NCI-H1436 (cell line): ENCODE results near the gene DUSP1.

Experiments
- DNase-seq: peaks from one replicate; lab custom pipeline; 2025; lab: John Stamatoyannopoulos, UW

The DUSP1 gene

DNA sequence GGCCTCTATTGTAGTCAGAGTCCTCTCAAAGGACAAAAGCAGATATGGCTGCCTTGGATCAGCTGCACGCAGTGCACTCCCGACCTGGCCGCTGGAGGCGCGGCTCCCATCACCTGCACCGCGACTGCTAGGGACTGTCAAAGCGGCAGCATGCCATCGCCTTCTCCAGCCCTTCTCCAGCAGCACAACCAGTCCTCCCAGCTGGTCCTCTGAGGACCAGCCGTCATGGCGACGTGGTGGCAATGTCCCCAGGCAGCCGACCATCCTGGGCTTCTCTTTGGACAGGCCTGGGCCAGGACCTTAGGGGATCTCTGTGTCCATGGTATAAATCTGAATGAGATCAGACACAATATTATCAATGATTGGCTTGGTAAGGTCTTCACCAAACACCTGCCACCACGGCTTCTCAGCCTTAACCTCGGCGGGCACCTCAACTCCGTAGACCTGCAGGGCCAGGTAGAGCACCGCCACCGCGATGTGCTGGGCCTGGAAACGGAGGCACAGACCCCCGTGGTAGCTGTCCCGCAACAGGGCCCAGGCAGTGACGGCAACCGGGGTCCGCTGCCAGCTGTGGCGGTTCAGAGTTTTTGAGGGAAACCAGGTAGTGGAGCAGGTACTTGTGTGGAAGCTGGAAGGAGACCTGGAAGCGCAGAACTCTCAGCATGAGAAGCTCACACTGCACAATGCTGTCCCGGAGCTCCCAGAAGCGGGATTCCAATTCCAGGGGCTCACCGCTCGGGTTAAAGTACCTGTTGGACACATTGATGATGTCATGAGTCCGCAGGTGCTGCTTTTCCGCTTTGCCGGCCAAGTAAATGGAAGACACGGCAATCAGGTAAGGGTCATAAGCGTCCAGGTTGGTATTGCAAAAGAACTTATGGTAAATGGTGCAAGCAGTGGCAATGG lies 8.5 kb downstream of the DUSP1 start:
- DNase-seq, result no peak

DNA sequence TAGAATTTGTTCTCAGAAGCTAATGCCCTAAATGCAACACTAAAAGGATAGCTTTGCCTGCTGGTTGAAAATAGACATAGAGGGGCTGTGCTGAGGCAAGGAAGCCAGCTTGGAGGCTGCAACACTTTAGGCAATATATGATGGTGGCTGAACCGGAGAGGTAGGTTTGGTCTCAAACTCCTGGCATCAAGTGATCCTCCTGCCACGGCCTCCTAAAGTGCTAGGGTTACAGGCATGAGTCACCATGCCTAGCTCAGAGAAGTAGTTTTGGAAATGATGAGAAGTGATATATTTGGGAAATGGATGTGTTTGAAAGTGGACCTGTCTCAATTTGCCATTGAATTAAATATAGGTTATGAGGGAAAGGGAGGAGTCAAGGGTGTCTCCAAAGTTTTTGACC lies 10.0 kb downstream of the DUSP1 start:
- DNase-seq, result no peak

GRCh38 chr5:172760136-172760535 lies 10.9 kb downstream of the DUSP1 start:
- no peak for DNase-seq

DNA sequence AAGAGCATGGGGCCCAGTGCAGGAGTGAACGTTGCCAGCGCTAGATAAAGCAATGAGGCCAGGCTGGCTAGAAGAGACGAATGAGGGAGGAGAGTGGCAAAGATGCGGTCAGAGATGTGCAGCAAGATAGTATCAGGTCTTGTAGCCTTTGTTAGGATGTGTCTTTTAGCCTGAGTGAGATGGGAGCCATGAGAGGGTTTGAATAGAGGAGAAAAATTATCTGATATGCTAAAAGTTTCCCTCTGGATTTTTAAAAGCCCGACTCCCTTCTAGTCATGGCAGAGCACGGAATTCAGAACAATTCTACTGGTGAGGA lies 12.2 kb downstream of the DUSP1 start:
- no peak for DNase-seq

DNA sequence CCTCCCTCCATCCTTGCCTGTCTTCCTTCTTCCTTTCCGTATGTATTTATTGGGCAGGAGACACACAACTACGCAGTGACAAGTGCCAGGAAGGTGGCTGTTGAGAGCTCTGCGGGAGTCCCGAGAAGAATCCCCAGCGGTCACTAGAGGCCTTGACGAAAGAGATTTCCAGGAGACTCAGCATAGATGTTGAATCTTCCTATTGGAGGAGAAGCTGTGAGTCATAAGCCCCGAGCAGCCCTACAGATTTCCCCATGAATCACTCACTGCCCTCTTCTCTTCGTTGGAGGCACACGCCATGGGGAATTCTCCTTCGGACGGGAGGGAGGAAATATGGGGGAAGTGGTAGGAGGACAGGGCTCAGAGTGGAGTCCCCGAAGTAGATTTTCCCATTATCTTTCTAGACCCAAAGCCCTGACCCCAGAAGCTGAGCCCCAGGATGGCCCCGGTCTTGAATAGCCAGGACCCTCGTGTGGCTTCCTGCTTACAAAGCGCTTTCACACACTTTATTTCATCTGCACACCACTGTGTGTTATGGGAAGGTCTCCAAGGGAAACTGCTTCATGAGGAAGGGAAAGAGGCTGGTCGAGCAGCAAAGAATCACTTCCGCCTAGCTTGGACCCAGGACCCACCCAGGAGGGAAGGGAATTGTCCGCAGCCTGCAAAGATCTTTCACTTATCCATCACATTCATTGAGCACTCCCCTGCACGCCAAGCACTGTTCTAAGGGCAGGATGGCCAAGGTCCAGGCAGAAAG lies 12.7 kb downstream of the DUSP1 start:
- DNase-seq, result no peak

GRCh38 chr5:172757394-172758010 lies 13.5 kb downstream of the DUSP1 start:
- DNase-seq, result no peak

DNA sequence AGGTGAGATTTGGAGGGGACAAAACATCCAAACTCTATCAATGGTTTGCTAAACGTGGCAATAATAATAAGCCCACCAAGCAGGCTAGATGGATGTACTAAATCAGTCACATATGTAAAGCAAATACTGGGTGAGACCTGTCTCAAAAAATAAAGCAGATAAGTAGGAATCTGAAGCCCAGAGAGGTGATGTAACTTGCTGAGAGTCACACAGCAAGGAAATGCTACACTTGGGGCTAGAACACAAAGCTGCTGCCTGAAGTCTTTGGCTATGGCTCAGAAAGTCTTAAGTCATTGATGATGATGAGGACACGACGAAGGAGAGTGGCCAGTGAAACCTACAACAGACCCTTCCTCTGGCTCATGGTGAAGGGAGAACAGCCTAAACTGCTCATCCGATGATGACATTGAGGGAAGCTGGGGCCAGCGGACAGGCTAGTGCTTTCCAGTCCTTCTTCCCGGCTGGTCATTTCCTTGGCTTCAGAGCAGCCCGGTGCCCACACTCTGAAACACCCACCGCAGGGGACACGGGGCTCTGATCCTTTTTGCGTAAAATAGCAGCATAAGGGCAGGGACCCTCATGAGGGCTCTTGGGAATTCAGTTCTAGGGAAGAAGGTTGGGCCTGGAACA lies 14.1 kb downstream of the DUSP1 start:
- DNase-seq, result no peak

GRCh38 chr5:172754596-172755356 lies 16.2 kb downstream of the DUSP1 start:
- no peak for DNase-seq

GRCh38 chr5:172753101-172753500 lies 17.9 kb downstream of the DUSP1 start:
- DNase-seq, result no peak

DNA sequence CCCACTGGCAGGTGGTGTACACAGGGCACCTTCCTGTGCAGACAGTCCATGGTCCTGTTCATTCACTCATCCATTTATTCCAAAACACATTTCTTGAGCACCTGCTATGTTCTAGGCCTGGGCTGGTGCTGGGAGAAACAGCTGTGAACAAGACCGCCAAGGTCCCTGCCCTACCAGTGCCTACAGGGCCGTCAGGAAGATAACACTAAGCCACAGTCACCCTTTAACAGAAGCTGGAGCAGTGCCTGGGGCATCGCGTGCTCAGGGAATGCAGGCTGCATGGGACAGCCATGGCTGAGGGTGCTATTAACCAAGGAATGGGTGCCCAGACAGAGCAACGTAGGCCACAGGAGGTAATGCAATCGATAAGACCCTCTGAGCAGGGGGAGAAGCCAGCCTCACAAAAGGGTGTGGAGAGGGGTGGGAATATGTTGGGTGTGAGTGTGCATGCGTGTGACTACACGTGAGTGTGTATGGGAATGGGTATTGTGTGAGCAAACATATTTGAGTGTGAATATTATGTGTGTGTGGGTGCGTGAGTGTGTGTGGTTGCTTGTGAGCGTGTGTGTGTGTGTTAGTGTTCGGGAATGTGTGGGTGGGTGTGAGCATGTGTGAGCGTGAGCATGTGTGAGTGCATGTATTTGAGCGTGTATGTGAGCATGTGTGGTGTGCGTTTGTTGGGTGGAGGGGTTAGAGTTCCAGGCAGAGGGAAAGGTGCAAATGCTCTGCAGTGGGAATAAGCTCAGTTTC lies 19.1 kb downstream of the DUSP1 start:
- DNase-seq, result no peak

DNA sequence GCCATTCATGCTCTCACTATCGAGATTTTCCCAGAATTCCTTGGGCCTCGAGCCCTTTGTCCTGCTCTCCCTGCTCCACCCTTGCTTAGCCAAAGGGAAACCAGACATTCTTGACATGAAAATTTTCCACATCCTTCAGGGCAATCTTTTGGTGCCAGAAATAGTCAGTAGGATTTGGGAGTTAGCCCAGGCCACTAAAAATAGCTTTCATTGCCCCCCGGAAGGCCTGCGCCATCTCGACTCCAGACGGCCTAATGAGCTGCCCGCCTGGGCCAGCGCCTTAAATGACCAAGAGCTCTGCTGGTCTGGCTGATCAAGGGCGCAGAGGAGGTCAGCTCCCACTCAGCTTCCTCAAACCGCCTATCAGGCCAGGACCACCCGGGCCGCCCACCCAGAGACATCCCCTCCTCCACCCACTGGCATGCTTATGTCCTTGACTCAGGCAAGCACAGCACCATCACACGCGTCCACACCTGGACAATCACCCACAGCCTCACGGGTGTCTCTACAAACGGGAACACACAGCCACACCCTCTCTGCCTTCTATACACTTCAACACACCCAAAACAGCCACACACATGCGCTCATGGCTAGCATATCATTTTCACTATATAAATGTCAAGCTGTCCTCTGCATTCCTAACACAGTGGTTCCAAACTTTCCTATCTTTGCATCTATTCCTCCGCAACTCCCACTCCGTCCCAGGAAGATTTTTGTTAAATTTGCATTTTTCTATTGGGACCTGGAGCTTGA lies 20.9 kb downstream of the DUSP1 start:
- DNase-seq, result no peak

DNA sequence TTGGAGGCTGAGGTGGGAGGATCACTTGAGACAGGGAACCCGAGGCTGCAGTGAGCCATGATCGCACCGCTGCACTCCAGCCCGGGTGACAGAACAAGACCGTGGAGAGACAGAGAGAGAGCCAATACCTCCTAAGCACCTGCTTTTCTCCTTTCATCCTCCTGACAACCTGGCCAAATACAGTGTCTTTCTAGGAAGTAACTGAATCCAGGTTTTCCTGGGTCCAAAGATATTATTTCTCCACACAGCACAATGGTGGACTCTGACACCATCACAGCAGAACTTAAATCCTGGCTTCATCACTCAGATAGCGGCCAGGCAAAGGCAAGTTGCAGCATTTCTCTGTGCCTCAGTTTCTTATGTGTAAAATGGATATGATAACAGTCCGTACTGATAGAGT lies 21.9 kb downstream of the DUSP1 start:
- no peak for DNase-seq

GRCh38 chr5:172748341-172748843 lies 22.6 kb downstream of the DUSP1 start:
- DNase-seq, result no peak

DNA sequence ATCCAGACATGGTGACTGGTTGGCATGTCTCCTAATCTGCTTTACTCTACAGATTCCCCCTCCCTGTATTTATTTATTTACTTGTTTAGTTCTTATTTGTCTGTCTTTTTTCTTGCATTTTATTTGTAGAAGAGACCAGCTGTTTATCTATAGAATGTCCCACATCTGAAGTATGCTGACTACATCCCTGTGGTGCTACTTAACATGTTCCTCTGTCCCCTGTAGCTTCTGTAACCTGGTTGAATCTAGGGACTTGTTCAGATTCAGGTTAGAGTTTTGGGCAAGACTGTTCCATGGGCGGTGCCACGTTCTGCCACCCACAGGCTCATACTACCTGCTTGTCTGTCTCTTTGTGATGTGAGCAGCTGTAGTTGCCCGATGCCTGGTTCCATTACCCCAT lies 23.5 kb downstream of the DUSP1 start:
- no peak for DNase-seq

DNA sequence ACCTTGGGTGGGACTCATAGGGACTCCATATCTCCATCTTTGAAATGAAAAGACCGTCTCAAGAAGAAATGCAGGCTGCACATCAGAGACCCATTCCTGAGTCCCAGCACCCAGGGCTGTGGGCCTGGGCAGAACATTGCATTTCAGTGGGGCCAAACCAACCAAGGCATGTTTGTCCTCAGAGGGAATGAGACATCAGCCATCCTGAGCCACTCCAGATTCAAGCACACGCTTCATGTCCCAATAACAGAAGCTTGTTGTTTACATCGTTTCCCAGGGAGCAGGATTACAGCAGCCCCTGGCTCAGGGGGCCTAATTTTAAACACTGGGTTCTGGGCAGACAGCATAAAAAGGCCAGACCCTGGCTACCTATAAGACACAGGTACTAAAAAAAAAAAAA lies 24.3 kb downstream of the DUSP1 start:
- DNase-seq, result no peak

GRCh38 chr5:172745838-172746237 lies 25.2 kb downstream of the DUSP1 start:
- no peak for DNase-seq

DNA sequence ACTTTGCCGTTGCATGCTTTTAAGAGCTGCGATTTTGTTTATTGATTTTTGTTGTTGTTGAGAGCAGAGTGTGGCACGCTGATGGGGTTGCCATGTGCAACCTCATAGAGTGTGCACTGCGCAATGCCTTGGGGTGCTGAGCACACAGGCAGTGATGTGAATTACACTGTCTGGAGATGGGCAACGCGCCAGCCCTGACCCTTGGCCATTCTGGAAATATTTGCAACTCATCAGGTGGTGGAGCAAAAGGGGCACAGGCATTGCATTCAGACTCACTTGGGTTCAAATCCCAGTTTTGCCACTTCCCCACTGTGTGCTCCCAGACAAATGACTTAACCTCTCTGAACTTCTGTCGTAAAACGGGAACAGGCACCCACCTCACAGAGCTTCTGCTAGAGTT lies 25.6 kb downstream of the DUSP1 start:
- no peak for DNase-seq

DNA sequence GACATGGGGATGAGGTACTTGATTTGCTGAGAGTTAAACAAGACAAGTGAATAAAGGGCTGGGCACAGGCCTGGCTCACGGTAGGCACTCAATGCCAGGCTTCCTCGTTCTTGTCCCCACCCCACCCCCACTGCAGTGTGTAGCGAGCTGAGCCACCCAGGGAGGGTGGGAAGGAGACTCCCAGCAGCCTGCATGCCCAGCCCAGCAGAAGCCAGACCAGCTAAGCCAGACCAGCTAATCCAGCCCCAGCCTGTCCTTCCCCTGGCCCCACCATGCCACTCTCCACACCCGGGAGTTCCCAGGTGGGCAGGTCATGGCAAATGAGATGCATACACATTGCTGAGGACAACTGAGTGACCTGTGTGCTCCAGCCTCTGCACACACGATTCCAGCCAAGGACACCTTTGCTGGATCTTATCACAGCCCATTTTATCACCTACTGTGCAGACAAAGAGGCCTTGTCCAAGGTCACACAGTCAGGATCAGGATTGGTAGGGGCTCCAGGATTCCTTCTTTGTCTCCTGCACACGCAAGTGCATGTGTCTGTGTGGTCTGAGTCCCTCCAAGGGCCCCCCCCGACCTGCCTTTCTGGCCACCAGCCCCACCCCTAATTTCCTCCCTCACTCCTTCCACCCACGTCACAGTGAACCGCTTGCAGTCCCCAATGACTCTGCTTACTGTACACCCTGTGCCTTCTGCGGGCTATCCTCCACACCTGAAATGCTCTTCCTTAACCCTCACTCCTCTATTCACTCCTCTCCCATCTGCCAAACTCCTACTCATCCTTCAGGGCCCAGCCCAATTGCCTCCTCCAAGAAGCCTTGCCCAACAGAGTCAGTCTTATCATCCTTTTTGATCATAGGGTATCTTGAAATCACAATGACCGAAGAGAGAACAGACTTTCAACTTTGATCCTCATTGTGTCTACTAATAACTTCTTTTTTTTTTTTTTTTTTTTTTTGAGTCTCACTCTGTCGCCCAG lies 26.6 kb downstream of the DUSP1 start:
- no peak for DNase-seq
